HepG2 (cell line): ENCODE measurements around the gene EIF6. TPM values are rescaled to one million over a fixed set of nuclear protein-coding genes. Genes with fewer than 3 reads are reported as not detected.

Experiments used
- CREB1 ChIP-seq, 2 experiments: fragments of 450-650 bp in 1 of 2; IDR thresholded peaks; 2 replicates each; pipeline ENCODE4 v1.6.1; 2016 to 2017; ENCODE audit warnings: control low read depth in 1 of 2, mild to moderate bottlenecking in 1 of 2, missing compliant biosample characterization in 1 of 2, missing genetic modification characterization in 1 of 2
- CSRNP1 ChIP-seq: sonication (generic); formaldehyde crosslinking; IDR thresholded peaks from 2 replicates; pipeline ENCODE4 v1.8.1; 2023; ENCODE audit warnings: mild to moderate bottlenecking, missing genetic modification reagents
- CTCF ChIP-seq: sonication (generic); formaldehyde crosslinking; IDR thresholded peaks from 2 replicates; pipeline ENCODE4 v1.5.0; 2020; ENCODE audit warnings: mild to moderate bottlenecking, missing genetic modification reagents, moderate library complexity
- DR1 ChIP-seq: sonication (generic); formaldehyde crosslinking; IDR thresholded peaks from 2 replicates; pipeline ENCODE4 v1.8.0; 2021; ENCODE audit warnings: mild to moderate bottlenecking, missing genetic modification reagents, inconsistent platforms
- E2F5 ChIP-seq: sonication (generic); formaldehyde crosslinking; conservative IDR thresholded peaks from 2 replicates; pipeline ENCODE4 v1.4.0; 2020; ENCODE audit warnings: missing genetic modification reagents
- ETV5 ChIP-seq: IDR thresholded peaks from 2 replicates; pipeline ENCODE4 v1.6.1; 2018; ENCODE audit warnings: missing biosample characterization, missing genetic modification reagents, inconsistent platforms, borderline replicate concordance
- FOSL2 ChIP-seq: sonication (generic); formaldehyde crosslinking; IDR thresholded peaks from 2 replicates; pipeline ENCODE4 v1.4.0; 2020; ENCODE audit warnings: missing genetic modification reagents
- GABPA ChIP-seq, 2 experiments: IDR thresholded peaks; 2 replicates each; pipeline ENCODE4 v1.6.1; 2011 to 2016; ENCODE audit warnings: low read depth in 2 of 2, low read length in 1 of 2, missing biosample characterization in 1 of 2, missing genetic modification characterization in 1 of 2
- HNRNPK ChIP-seq: fragments of 200-400 bp; formaldehyde crosslinking; IDR thresholded peaks from 2 replicates; pipeline ENCODE4 v1.6.1; 2018; ENCODE audit warnings: low read length, low read depth, moderate library complexity, mild to moderate bottlenecking; ENCODE audit not compliant: poor library complexity, severe bottlenecking
- MAX ChIP-seq: IDR thresholded peaks from 2 replicates; pipeline ENCODE4 v1.6.1; 2012; ENCODE audit warnings: inconsistent platforms
- MBD4 ChIP-seq: IDR thresholded peaks from 2 replicates; pipeline ENCODE4 v1.6.1; 2012; ENCODE audit warnings: low read length, inconsistent platforms, borderline replicate concordance
- PTBP1 ChIP-seq: fragments of 200-400 bp; formaldehyde crosslinking; IDR thresholded peaks from 2 replicates; pipeline ENCODE4 v1.6.1; 2018; ENCODE audit warnings: low read length, low read depth; ENCODE audit not compliant: poor library complexity, severe bottlenecking
- REL ChIP-seq: sonication (generic); formaldehyde crosslinking; conservative IDR thresholded peaks from 2 replicates; pipeline ENCODE4 v1.8.0; 2022; ENCODE audit warnings: mild to moderate bottlenecking, missing genetic modification reagents, moderate library complexity
- SAP130 ChIP-seq: IDR thresholded peaks from 2 replicates; pipeline ENCODE4 v1.6.1; 2016; ENCODE audit warnings: low read depth
- TEF ChIP-seq: sonication (generic); formaldehyde crosslinking; IDR thresholded peaks from 2 replicates; pipeline ENCODE4 v1.5.0; 2020; ENCODE audit warnings: missing genetic modification reagents
- XRCC5 ChIP-seq: fragments of 200-400 bp; formaldehyde crosslinking; optimal IDR thresholded peaks from 2 replicates; pipeline ENCODE3; 2017; ENCODE audit warnings: mild to moderate bottlenecking, low read length
- ZBTB33 ChIP-seq: sonication (generic); formaldehyde crosslinking; IDR thresholded peaks from 2 replicates; pipeline ENCODE4 v1.4.0; 2020; ENCODE audit warnings: missing genetic modification reagents
- ZMAT3 ChIP-seq: sonication (generic); formaldehyde crosslinking; conservative IDR thresholded peaks from 2 replicates; pipeline ENCODE4 v1.7.0; 2021; ENCODE audit warnings: missing genetic modification reagents
- ZNF430 ChIP-seq: sonication (generic); formaldehyde crosslinking; IDR thresholded peaks from 2 replicates; pipeline ENCODE4 v1.9.0; 2021; ENCODE audit warnings: mild to moderate bottlenecking, missing genetic modification reagents
- ZNF530 ChIP-seq: sonication (generic); formaldehyde crosslinking; IDR thresholded peaks from 2 replicates; pipeline ENCODE4 v1.5.0; 2020; ENCODE audit warnings: low read depth, mild to moderate bottlenecking, missing genetic modification reagents
- polyA plus RNA-seq, 8 experiments: library from polyadenylated mRNA; depleted of rRNA in 3 of 8; stranded (reverse) in 7 of 8; unstranded in 1 of 8; fragments of >200 nt; fragmentation: Illumina TruSeq in 4 of 8; extraction: Trizol in 4 of 8; gene quantifications; 2 replicates each; pipeline versions ENCODE4 v1.2.1 to v1.2.3, GENCODE V29; 2011 to 2016; ENCODE audit warnings: low read depth in 4 of 8, missing spikeins in 1 of 8, mixed read lengths in 1 of 8; ENCODE audit not compliant: insufficient read depth in 1 of 8
- total RNA-seq, 5 experiments: library from RNA; depleted of rRNA; stranded (reverse); fragments of >200 nt; fragmentation: Illumina TruSeq; extraction: Trizol; gene quantifications; 2 replicates each; pipeline ENCODE4 v1.2.3, GENCODE V29; 2016; ENCODE audit warnings: low read depth in 1 of 5

EIF6 gene
- total and polyA plus RNA-seq, 2 of the 13 experiments (the other 11 are each of a cell fraction or from before 2014, with no cell fraction given), result 462 to 466 TPM

GRCh38 chr20:35312318-35312717 is 27.7 kb upstream of the EIF6 start (continued):
- peak; percentile 65; the same call in 1 of the 2 replicates for TF ChIP-seq ZBTB33 (CRISPR knock-in tag)
- TF ChIP-seq ZMAT3 (CRISPR knock-in tag), result no peak
- no peak for TF ChIP-seq E2F5 (CRISPR knock-in tag)
- TF ChIP-seq PTBP1, result no peak
- TF ChIP-seq REL, result no peak
- TF ChIP-seq GABPA (IDR thresholded peaks at IDR 0.05; ENCODE audit: low read depth, low read length), result no peak
- peak; percentile 47 for TF ChIP-seq GABPA (CRISPR knock-in tag; IDR thresholded peaks at IDR 0.05; ENCODE audit: low read depth)
- TF ChIP-seq ZNF530, result no peak
- TF ChIP-seq CTCF (CRISPR knock-in tag), result 0 out of 2 replicates have a peak, but pooled peaks have one; percentile 14
- TF ChIP-seq DR1, result no peak
- TF ChIP-seq CREB1 (IDR thresholded peaks at IDR 0.05), result no peak
- TF ChIP-seq CREB1 (CRISPR knock-in tag; IDR thresholded peaks at IDR 0.05), result 0 out of 2 replicates have a peak, but pooled peaks have one; percentile 13
- TF ChIP-seq MBD4, result no peak
- TF ChIP-seq HNRNPK, result no peak
- no peak for TF ChIP-seq CSRNP1 (CRISPR knock-in tag)
- peak; percentile 77 for TF ChIP-seq FOSL2 (CRISPR knock-in tag)
- TF ChIP-seq TEF (CRISPR knock-in tag), result no peak
- no peak for TF ChIP-seq ZNF430 (CRISPR knock-in tag)
- no peak for TF ChIP-seq MAX
- peak; percentile 24; the same call in 1 of the 2 replicates for TF ChIP-seq SAP130 (CRISPR knock-in tag)
- TF ChIP-seq XRCC5, result no peak
- TF ChIP-seq ETV5 (CRISPR knock-in tag), result peak; percentile 59; the same call in 1 of the 2 replicates
